K562 (cell line): ENCODE results near the gene ZNF473. TPM values are rescaled to one million over a fixed set of nuclear protein-coding genes. Genes with fewer than 3 reads are reported as not detected.

Experiments
- ATAC-seq: fragments of 200-7000 bp; cut with Tn5 transposase; 3 replicates; pipeline ENCODE4 v1.9.1; 2020; ENCODE audit warnings: moderate library complexity
- BruUV-seq: library from RNA; stranded (reverse); fragments of 400-500 nt; replicated peaks from 2 replicates; lab custom pipeline; 2021; lab: Mats Ljungman, UMichigan
- CTCF ChIA-PET: fragments of 300-600 bp; formaldehyde crosslinking; extraction: SDS; loops from one replicate; lab custom pipeline; 2021; ENCODE audit warnings: low intra/inter-chr PET ratio; lab: Yijun Ruan, JAX
- POLR2A ChIA-PET: fragments of 300-600, 350-650 bp; sonication (Branson Sonifier 250); formaldehyde crosslinking; extraction: SDS; loops from one replicate; lab custom pipeline; 2021; ENCODE audit warnings: antibody characterized with exemption, inconsistent platforms; lab: Yijun Ruan, JAX
- DNase-seq, 4 experiments: peaks; one replicate each; pipeline versions ENCODE4 v3.0.0 to v3.0.0-alpha.2; 2011 to 2018; ENCODE audit warnings: low spot score in 3 of 4, mixed read lengths in 3 of 4; ENCODE audit errors: extremely low read depth in 1 of 4
- FAIRE-seq: peaks from 2 replicates; lab custom pipeline; 2011; peaks lifted over from hg19 to GRCh38; lab: Jason Lieb, UNC
- H2AFZ ChIP-seq: 2 replicates; pipeline ENCODE4 v1.6.0; 2011; ENCODE audit warnings: low read depth, low read length, control low read depth, inconsistent platforms
- H3K27ac ChIP-seq: fragments of 200-600 bp; 3 replicates; pipeline ENCODE4 v1.8.0; 2011; ENCODE audit warnings: low read depth, mild to moderate bottlenecking, control low read depth, inconsistent platforms, low read length, moderate library complexity, mixed read lengths; ENCODE audit errors: extremely low read depth
- H3K27me3 ChIP-seq, 2 experiments: fragments of 300-600 bp in 1 of 2; 2 replicates in 1 of 2; 3 replicates in 1 of 2; pipeline versions ENCODE4 v1.6.0 to v1.8.0; 2011; ENCODE audit warnings: inconsistent platforms in 2 of 2, low read length in 2 of 2, mild to moderate bottlenecking in 1 of 2, mixed read lengths in 1 of 2, moderate library complexity in 1 of 2; ENCODE audit not compliant: control insufficient read depth in 2 of 2, insufficient read depth in 2 of 2
- H3K36me3 ChIP-seq: fragments of 300-600 bp; 3 replicates; pipeline ENCODE4 v1.8.0; 2011; ENCODE audit warnings: mild to moderate bottlenecking, low read length, inconsistent platforms; ENCODE audit not compliant: control insufficient read depth, insufficient read depth
- H3K4me1 ChIP-seq, 2 experiments: fragments of 200-600 bp in 1 of 2; replicated peaks in 1 of 2; 2 replicates in 1 of 2; 3 replicates in 1 of 2; pipeline versions ENCODE4 v1.5.1 to v1.8.0; 2011; ENCODE audit warnings: inconsistent platforms in 2 of 2, low read length in 2 of 2, mild to moderate bottlenecking in 1 of 2, mixed read lengths in 1 of 2, moderate library complexity in 1 of 2; ENCODE audit not compliant: control insufficient read depth in 2 of 2, insufficient read depth in 2 of 2
- H3K4me2 ChIP-seq: 2 replicates; pipeline ENCODE4 v1.6.1; 2011; ENCODE audit warnings: low read length, control low read depth, inconsistent platforms, mixed read lengths; ENCODE audit not compliant: insufficient read depth
- H3K4me3 ChIP-seq: fragments of 200-600 bp; sonication (generic), shearing (Covaris generic); 2 replicates; pipeline ENCODE4 v1.5.1; 2016; ENCODE audit warnings: control low read depth, inconsistent platforms
- H3K79me2 ChIP-seq: fragments of 200-600 bp; 3 replicates; pipeline ENCODE4 v1.8.0; 2011; ENCODE audit warnings: low read length, inconsistent platforms; ENCODE audit not compliant: control insufficient read depth, insufficient read depth
- H3K9ac ChIP-seq, 2 experiments: 2 replicates each; pipeline versions ENCODE4 v1.6.0 to v1.6.1; 2011; ENCODE audit warnings: low read depth in 2 of 2, low read length in 2 of 2, control low read depth in 1 of 2, inconsistent platforms in 1 of 2, mild to moderate bottlenecking in 1 of 2, mixed read lengths in 1 of 2; ENCODE audit not compliant: insufficient read depth in 1 of 2
- H3K9me1 ChIP-seq: one replicate; pipeline ENCODE4 v1.6.0; 2011; ENCODE audit warnings: inconsistent platforms, mild to moderate bottlenecking, low read length, moderate library complexity; ENCODE audit not compliant: control insufficient read depth, insufficient read depth
- H3K9me3 ChIP-seq: replicated peaks from 2 replicates; pipeline ENCODE4 v1.5.1; 2011; ENCODE audit warnings: low read depth, low read length, inconsistent platforms; ENCODE audit not compliant: control insufficient read depth, insufficient read depth
- H4K20me1 ChIP-seq: replicated peaks from 2 replicates; pipeline ENCODE4 v1.6.1; 2011; ENCODE audit warnings: low read length, inconsistent platforms, mixed read lengths; ENCODE audit not compliant: control insufficient read depth, insufficient read depth
- ARNT ChIP-seq, 2 experiments: fragments of 450-650 bp; IDR thresholded peaks; 2 replicates each; pipeline ENCODE4 v1.6.1; 2016; ENCODE audit warnings: mild to moderate bottlenecking in 1 of 2
- CEBPG ChIP-seq, 3 experiments: fragments of 200-800 bp in 1 of 3; sonication (Bioruptor generic) in 1 of 3; sonication (generic) in 1 of 3; formaldehyde crosslinking in 1 of 3; IDR thresholded peaks in 2 of 3; conservative IDR thresholded peaks in 1 of 3; 2 replicates each; pipeline versions ENCODE4 v1.6.1 to v1.8.0; 2016 to 2022; ENCODE audit warnings: missing compliant biosample characterization in 2 of 3, missing genetic modification characterization in 2 of 3, mild to moderate bottlenecking in 1 of 3, missing genetic modification reagents in 1 of 3
- ETS2 ChIP-seq: IDR thresholded peaks from 2 replicates; pipeline ENCODE4 v1.6.1; 2016; ENCODE audit warnings: borderline replicate concordance, missing genetic modification characterization, mild to moderate bottlenecking, moderate library complexity, missing compliant biosample characterization; ENCODE audit not compliant: poor library complexity, severe bottlenecking
- HDAC2 ChIP-seq: fragments of 450-650 bp; IDR thresholded peaks from 2 replicates; pipeline ENCODE4 v1.6.1; 2016; ENCODE audit warnings: mild to moderate bottlenecking
- MCM5 ChIP-seq: fragments of 450-650 bp; IDR thresholded peaks from 2 replicates; pipeline ENCODE4 v1.6.1; 2016; ENCODE audit warnings: low read depth
- NFATC3 ChIP-seq: fragments of 450-650 bp; IDR thresholded peaks from 2 replicates; pipeline ENCODE4 v1.6.1; 2017; ENCODE audit warnings: mild to moderate bottlenecking
- SAP30 ChIP-seq: fragments of 200-600 bp; sonication (generic); IDR thresholded peaks from 2 replicates; pipeline ENCODE4 v1.6.1; 2012; ENCODE audit warnings: borderline replicate concordance, low read depth, mild to moderate bottlenecking, moderate library complexity, low read length, control low read depth, inconsistent platforms; ENCODE audit not compliant: insufficient read depth, poor library complexity, severe bottlenecking
- ZNF124 ChIP-seq: sonication (generic); formaldehyde crosslinking; IDR thresholded peaks from 2 replicates; pipeline ENCODE4 v1.8.1; 2022; ENCODE audit warnings: missing genetic modification reagents
- ZNF217 ChIP-seq: sonication (generic); formaldehyde crosslinking; IDR thresholded peaks from 2 replicates; pipeline ENCODE4 v1.8.0; 2022; ENCODE audit warnings: mild to moderate bottlenecking, missing genetic modification reagents
- WGBS: fragments of 100-300 bp; shearing (Covaris generic); methylation state at CpG from one replicate; pipeline ENCODE4 v1.1.6; 2016; ENCODE audit warnings: low coverage, mixed read lengths; ENCODE audit not compliant: insufficient coverage; ENCODE audit errors: missing lambda C conversion rate; 5-methylcytosine and 5-hydroxymethylcytosine counted together
- in situ Hi-C: fragments of 300-500 bp; cut with MboI; formaldehyde crosslinking; loops from 4 replicates; pipeline ENCODE4 v1.15.0; 2018; ENCODE audit warnings: inconsistent platforms, mixed read lengths
- intact Hi-C: fragments of 100-400 bp; cut with micrococcal nuclease; formaldehyde crosslinking; loops from 2 replicates; pipeline ENCODE4 v1.14.2; 2022
- polyA plus RNA-seq, 8 experiments: library from polyadenylated mRNA; depleted of rRNA in 4 of 8; stranded (reverse) in 5 of 8; unstranded in 3 of 8; fragments of >200 nt; fragmentation: Nextera tagmentation in 2 of 8; fragmentation: Illumina TruSeq in 1 of 8; extraction: Ambion mirVana in 2 of 8; extraction: Trizol in 1 of 8; gene quantifications; 2 replicates each; pipeline versions ENCODE4 v1.2.1 to v1.2.3, GENCODE V29; 2011 to 2014; ENCODE audit warnings: inconsistent platforms in 1 of 8, missing spikeins in 1 of 8
- total RNA-seq, 7 experiments: library from RNA; depleted of rRNA in 6 of 7; stranded (reverse); fragments of >200 nt in 6 of 7; fragmentation: Illumina TruSeq in 2 of 7; extraction: Trizol in 2 of 7; gene quantifications; 2 replicates each; pipeline versions ENCODE4 v1.2.1 to v1.2.3, GENCODE V29; 2011 to 2021; ENCODE audit warnings: low replicate concordance in 1 of 7
- TF ChIP-seq, protein P1 (sequence below), 3 experiments: fragments of 200-800 bp in 1 of 3; sonication (Bioruptor generic) in 1 of 3; sonication (generic) in 1 of 3; formaldehyde crosslinking in 1 of 3; IDR thresholded peaks; 2 replicates each; pipeline versions ENCODE4 v1.6.1 to v1.8.0; 2016 to 2022; ENCODE audit warnings: mild to moderate bottlenecking in 2 of 3, missing compliant biosample characterization in 2 of 3, missing genetic modification characterization in 2 of 3, missing genetic modification reagents in 1 of 3
- TF ChIP-seq, protein P2 (sequence below): fragments of 450-650 bp; IDR thresholded peaks from 2 replicates; pipeline ENCODE4 v1.6.1; 2016; ENCODE audit warnings: low read depth, mild to moderate bottlenecking, moderate library complexity
- TF ChIP-seq, protein P3 (sequence below): fragments of 250-450 bp; sonication (Bioruptor Pico); IDR thresholded peaks from 2 replicates; pipeline ENCODE4 v1.8.0; 2021; ENCODE audit warnings: moderate library complexity, mild to moderate bottlenecking, inconsistent platforms
- TF ChIP-seq, protein P4 (sequence below): fragments of 450-650 bp; formaldehyde crosslinking; IDR thresholded peaks from 2 replicates; pipeline ENCODE4 v1.4.0; 2020; ENCODE audit warnings: mild to moderate bottlenecking, mixed read lengths
- TF ChIP-seq, protein P5 (sequence below): fragments of 250-450 bp; sonication (Bioruptor Pico); IDR thresholded peaks from 2 replicates; pipeline ENCODE4 v1.9.0; 2021; ENCODE audit warnings: mild to moderate bottlenecking
- TF ChIP-seq, protein P6 (sequence below): fragments of 450-650 bp; IDR thresholded peaks from 2 replicates; pipeline ENCODE4 v1.6.1; 2016; ENCODE audit warnings: missing biosample characterization, missing genetic modification characterization

Gene ZNF473
- total and polyA plus RNA-seq, 9 of the 15 experiments (the other 6 are each of a cell fraction or from before 2014, with no cell fraction given), result 8.2 to 34.0 (median 28.5) TPM

DNA sequence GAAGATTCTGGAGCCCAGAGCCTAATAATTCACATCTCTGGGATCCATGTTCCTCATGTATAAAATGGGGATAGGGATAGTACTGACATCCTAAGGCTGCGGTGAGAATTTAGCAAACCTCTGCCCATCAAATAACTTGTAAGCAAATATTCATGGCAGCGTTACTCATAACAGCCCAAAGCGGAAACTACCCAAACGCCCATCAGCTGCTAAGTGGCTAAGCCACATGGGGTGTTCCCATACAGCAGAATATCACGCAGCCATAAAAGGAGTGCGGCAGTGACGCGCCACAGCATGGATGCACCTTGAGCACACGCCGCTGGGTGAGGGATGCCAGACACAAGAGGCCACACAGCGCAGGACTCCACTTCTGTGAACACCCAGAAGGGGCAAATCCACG is 20.4 kb upstream of the ZNF473 start:
- H3K9ac ChIP-seq, result no peak overlapping the region
- H3K4me3 ChIP-seq, result no peak overlapping the region
- H3K36me3 ChIP-seq, result peaks cover 79% of the 10 kb centered on the region; the same call in 2 of the 3 replicates
- ChIA-PET POLR2A (no interaction called here), CTCF (no interaction called here)
- no peaks in the 10 kb centered on the region for H3K9me3 ChIP-seq
- no peak overlapping the region for H3K27ac ChIP-seq
- H3K4me1 ChIP-seq, result peaks cover 8 to 17% of the 10 kb centered on the region in 2 experiments
- H3K27me3 ChIP-seq, result no peaks in the 10 kb centered on the region
- FAIRE-seq, result no peak
- intact Hi-C loops (no loop called here), in situ Hi-C loops (no loop called here)
- peaks cover 9% of the 10 kb centered on the region for H3K9me1 ChIP-seq
- no peak for ATAC-seq
- WGBS, result 90% methylated on average over 12 of the region's 12 CpGs
- no peaks in the 10 kb centered on the region; the same call in 1 of the 2 replicates for H4K20me1 ChIP-seq
- H3K79me2 ChIP-seq, result no peaks in the 10 kb centered on the region; the same call in 2 of the 3 replicates
- no peak overlapping the region for H3K4me2 ChIP-seq
- no peak for DNase-seq
- H2AFZ ChIP-seq, result no peak overlapping the region
- BruUV-seq, result no TSS peak
- TF ChIP-seq, protein P1, sequence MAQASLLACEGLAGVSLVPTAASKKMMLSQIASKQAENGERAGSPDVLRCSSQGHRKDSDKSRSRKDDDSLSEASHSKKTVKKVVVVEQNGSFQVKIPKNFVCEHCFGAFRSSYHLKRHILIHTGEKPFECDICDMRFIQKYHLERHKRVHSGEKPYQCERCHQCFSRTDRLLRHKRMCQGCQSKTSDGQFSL (CRISPR knock-in tag; IDR thresholded peaks at IDR 0.05), result no peak
- TF ChIP-seq, protein P1 (tag; IDR thresholded peaks at IDR 0.05), result no peak
- TF ChIP-seq, protein P2, sequence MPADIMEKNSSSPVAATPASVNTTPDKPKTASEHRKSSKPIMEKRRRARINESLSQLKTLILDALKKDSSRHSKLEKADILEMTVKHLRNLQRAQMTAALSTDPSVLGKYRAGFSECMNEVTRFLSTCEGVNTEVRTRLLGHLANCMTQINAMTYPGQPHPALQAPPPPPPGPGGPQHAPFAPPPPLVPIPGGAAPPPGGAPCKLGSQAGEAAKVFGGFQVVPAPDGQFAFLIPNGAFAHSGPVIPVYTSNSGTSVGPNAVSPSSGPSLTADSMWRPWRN, result no peak
- no peak for TF ChIP-seq CEBPG (CRISPR knock-in tag; IDR thresholded peaks at IDR 0.05)
- no peak for TF ChIP-seq CEBPG (tag; conservative IDR thresholded peaks at IDR 0.05 in 1 of 2, IDR thresholded peaks at IDR 0.05 in 1 of 2)
- no peak for TF ChIP-seq HDAC2
- TF ChIP-seq, protein P3, sequence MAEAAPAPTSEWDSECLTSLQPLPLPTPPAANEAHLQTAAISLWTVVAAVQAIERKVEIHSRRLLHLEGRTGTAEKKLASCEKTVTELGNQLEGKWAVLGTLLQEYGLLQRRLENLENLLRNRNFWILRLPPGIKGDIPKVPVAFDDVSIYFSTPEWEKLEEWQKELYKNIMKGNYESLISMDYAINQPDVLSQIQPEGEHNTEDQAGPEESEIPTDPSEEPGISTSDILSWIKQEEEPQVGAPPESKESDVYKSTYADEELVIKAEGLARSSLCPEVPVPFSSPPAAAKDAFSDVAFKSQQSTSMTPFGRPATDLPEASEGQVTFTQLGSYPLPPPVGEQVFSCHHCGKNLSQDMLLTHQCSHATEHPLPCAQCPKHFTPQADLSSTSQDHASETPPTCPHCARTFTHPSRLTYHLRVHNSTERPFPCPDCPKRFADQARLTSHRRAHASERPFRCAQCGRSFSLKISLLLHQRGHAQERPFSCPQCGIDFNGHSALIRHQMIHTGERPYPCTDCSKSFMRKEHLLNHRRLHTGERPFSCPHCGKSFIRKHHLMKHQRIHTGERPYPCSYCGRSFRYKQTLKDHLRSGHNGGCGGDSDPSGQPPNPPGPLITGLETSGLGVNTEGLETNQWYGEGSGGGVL (CRISPR knock-in tag), result no peak
- no peak for TF ChIP-seq NFATC3
- TF ChIP-seq, protein P4, sequence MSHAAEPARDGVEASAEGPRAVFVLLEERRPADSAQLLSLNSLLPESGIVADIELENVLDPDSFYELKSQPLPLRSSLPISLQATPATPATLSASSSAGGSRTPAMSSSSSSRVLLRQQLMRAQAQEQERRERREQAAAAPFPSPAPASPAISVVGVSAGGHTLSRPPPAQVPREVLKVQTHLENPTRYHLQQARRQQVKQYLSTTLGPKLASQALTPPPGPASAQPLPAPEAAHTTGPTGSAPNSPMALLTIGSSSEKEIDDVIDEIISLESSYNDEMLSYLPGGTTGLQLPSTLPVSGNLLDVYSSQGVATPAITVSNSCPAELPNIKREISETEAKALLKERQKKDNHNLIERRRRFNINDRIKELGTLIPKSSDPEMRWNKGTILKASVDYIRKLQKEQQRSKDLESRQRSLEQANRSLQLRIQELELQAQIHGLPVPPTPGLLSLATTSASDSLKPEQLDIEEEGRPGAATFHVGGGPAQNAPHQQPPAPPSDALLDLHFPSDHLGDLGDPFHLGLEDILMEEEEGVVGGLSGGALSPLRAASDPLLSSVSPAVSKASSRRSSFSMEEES (CRISPR knock-in tag), result no peak
- TF ChIP-seq ETS2 (tag), result no peak
- TF ChIP-seq, protein P5, sequence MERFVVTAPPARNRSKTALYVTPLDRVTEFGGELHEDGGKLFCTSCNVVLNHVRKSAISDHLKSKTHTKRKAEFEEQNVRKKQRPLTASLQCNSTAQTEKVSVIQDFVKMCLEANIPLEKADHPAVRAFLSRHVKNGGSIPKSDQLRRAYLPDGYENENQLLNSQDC (CRISPR knock-in tag), result no peak
- no peak for TF ChIP-seq MCM5
- TF ChIP-seq ARNT (IDR thresholded peaks at IDR 0.05), result no peak
- TF ChIP-seq, protein P6, sequence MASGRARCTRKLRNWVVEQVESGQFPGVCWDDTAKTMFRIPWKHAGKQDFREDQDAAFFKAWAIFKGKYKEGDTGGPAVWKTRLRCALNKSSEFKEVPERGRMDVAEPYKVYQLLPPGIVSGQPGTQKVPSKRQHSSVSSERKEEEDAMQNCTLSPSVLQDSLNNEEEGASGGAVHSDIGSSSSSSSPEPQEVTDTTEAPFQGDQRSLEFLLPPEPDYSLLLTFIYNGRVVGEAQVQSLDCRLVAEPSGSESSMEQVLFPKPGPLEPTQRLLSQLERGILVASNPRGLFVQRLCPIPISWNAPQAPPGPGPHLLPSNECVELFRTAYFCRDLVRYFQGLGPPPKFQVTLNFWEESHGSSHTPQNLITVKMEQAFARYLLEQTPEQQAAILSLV, result no peak
- TF ChIP-seq ZNF217 (CRISPR knock-in tag), result no peak
- TF ChIP-seq SAP30, result no peak
- no peak for TF ChIP-seq ZNF124
